ENCODE results near the gene TNKS1BP1.
A peak's percentile ranks its signal among the peaks of the same experiment; 100 is the strongest.

Gene TNKS1BP1, protein sequence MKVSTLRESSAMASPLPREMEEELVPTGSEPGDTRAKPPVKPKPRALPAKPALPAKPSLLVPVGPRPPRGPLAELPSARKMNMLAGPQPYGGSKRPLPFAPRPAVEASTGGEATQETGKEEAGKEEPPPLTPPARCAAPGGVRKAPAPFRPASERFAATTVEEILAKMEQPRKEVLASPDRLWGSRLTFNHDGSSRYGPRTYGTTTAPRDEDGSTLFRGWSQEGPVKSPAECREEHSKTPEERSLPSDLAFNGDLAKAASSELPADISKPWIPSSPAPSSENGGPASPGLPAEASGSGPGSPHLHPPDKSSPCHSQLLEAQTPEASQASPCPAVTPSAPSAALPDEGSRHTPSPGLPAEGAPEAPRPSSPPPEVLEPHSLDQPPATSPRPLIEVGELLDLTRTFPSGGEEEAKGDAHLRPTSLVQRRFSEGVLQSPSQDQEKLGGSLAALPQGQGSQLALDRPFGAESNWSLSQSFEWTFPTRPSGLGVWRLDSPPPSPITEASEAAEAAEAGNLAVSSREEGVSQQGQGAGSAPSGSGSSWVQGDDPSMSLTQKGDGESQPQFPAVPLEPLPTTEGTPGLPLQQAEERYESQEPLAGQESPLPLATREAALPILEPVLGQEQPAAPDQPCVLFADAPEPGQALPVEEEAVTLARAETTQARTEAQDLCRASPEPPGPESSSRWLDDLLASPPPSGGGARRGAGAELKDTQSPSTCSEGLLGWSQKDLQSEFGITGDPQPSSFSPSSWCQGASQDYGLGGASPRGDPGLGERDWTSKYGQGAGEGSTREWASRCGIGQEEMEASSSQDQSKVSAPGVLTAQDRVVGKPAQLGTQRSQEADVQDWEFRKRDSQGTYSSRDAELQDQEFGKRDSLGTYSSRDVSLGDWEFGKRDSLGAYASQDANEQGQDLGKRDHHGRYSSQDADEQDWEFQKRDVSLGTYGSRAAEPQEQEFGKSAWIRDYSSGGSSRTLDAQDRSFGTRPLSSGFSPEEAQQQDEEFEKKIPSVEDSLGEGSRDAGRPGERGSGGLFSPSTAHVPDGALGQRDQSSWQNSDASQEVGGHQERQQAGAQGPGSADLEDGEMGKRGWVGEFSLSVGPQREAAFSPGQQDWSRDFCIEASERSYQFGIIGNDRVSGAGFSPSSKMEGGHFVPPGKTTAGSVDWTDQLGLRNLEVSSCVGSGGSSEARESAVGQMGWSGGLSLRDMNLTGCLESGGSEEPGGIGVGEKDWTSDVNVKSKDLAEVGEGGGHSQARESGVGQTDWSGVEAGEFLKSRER (N-terminal part only)

DNA sequence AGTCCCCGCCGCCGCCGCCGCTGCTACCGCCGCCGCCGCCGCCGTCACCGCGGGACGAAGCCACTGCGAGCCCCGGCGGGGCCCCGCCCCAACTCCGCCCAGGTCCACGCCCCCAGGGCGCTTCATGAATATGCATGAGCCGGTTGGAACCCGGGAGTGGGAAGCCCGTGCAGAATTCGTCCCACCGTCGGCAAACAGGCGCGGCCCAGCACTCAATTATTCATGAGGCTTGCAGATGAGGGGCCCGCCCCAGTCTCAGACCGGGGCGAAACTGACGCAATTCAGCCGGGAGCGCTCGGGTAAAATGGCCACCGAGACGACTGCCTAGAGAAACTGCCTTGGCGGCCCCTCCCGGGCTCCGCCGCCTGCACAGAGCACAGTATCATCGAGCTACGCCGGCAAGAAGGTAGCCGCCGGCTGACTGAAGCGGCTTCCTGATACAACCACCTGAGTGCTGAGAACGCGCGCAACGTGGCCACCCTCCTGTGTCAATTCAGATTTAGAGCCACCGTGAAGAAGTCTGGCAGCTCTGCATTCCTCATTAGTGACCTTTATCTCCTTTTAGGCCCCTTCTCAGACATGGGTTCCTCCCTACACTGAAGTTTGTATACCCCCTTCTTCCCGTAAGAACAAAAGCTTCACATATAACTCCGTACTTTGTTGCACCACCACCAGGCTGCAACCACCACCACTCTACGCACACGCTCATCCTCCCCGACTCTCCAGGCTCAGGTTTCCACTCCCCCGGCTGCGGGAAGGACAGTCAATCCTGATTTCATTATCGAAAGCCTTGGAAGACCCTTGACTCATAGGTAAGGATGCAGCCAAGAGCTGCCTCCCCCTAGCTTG lies at the start of gene TNKS1BP1:
TSS of gene TNKS1BP1 (minus strand) at position 67 of the 849 bp plus-strand sequence. CDS start 3,067 bp downstream, outside the sequence.
- ATAC-seq (ENCODE audit: insufficient read depth, low read depth) (peak; percentile 89), DNase-seq (peak; percentile 94)
- H3K4me2 ChIP-seq (ENCODE audit: insufficient read depth, low read length), result peak within 1 kb of the TSS; percentile 70
- no peaks in the 10 kb centered on the region for H3K9me3 ChIP-seq (ENCODE audit: insufficient read depth, low read length, severe bottlenecking)
- peak within 1 kb of the TSS; percentile 82 for H3K27ac ChIP-seq (ENCODE audit: low read length)
- peak within 1 kb of the TSS; percentile 24 to 62; a peak in 3 of 4 replicates for H3K4me3 ChIP-seq (ENCODE audit: low read depth in 1 of 2, low read length in 2 of 2)
- H3K4me1 ChIP-seq (ENCODE audit: insufficient read depth, low read length), result peaks cover 58% of the 10 kb centered on the region
- TF ChIP-seq, protein P1, sequence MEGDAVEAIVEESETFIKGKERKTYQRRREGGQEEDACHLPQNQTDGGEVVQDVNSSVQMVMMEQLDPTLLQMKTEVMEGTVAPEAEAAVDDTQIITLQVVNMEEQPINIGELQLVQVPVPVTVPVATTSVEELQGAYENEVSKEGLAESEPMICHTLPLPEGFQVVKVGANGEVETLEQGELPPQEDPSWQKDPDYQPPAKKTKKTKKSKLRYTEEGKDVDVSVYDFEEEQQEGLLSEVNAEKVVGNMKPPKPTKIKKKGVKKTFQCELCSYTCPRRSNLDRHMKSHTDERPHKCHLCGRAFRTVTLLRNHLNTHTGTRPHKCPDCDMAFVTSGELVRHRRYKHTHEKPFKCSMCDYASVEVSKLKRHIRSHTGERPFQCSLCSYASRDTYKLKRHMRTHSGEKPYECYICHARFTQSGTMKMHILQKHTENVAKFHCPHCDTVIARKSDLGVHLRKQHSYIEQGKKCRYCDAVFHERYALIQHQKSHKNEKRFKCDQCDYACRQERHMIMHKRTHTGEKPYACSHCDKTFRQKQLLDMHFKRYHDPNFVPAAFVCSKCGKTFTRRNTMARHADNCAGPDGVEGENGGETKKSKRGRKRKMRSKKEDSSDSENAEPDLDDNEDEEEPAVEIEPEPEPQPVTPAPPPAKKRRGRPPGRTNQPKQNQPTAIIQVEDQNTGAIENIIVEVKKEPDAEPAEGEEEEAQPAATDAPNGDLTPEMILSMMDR (IDR thresholded peaks at IDR 0.05; ENCODE audit: borderline replicate concordance, extremely low read depth, low read length, poor library complexity, severe bottlenecking), result peak; percentile 15
- no peak for TF ChIP-seq EZH2 (IDR thresholded peaks at IDR 0.05; ENCODE audit: borderline replicate concordance, low read depth, low read length, severe bottlenecking)
- H3K36me3 ChIP-seq (ENCODE audit: insufficient read depth, low read length), result peaks cover 50% of the 10 kb centered on the region
- peaks cover 17% of the 10 kb centered on the region for H4K20me1 ChIP-seq (ENCODE audit: insufficient read depth, low read length)
- peak within 1 kb of the TSS; percentile 85 for H2AFZ ChIP-seq (ENCODE audit: low read depth, low read length)
- H3K27me3 ChIP-seq (ENCODE audit: insufficient read depth, low read length, poor library complexity), result no peaks in the 10 kb centered on the region
- H3K79me2 ChIP-seq (ENCODE audit: insufficient read depth, low read length), result peaks cover 17% of the 10 kb centered on the region
- H3K9ac ChIP-seq (ENCODE audit: low read depth, low read length), result peak within 1 kb of the TSS; percentile 61

DNA sequence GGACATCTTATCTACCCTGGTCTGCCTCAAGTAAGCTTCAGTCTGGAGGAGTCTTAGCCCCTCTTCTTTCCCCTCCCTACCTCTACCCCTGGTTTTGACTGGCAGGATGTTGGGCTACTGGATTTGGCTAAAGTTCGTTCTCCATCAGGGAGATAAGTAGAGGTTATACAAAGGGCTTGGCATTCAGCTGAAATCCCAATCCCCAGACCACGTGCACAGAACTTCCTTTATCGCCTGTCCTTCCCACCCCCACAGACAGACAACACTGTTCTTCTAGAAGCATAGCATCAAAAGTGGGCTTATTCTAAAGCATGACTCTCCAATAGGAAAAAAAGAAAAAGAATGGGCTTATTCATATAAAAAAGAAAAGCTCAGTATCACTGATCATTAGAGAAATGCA lies 48.4 kb upstream of the TNKS1BP1 start:
- Histone ChIP-seq H3K4me1 (ENCODE audit: insufficient read depth, low read length) (no peaks in the 10 kb centered on the region), H3K27ac (ENCODE audit: low read length) (no peak overlapping the region), H3K4me2 (ENCODE audit: insufficient read depth, low read length) (no peak overlapping the region), H3K9ac (ENCODE audit: low read depth, low read length) (no peak overlapping the region), H2AFZ (ENCODE audit: low read depth, low read length) (no peak overlapping the region), H3K27me3 (ENCODE audit: insufficient read depth, low read length, poor library complexity) (no peaks in the 10 kb centered on the region), H3K9me3 (ENCODE audit: insufficient read depth, low read length, severe bottlenecking) (no peaks in the 10 kb centered on the region), H3K36me3 (ENCODE audit: insufficient read depth, low read length) (no peaks in the 10 kb centered on the region), H4K20me1 (ENCODE audit: insufficient read depth, low read length) (no peaks in the 10 kb centered on the region; the same call in 1 of the 2 replicates), H3K79me2 (ENCODE audit: insufficient read depth, low read length) (no peaks in the 10 kb centered on the region), H3K4me3 (ENCODE audit: low read depth in 1 of 2, low read length in 2 of 2) (no peak overlapping the region)
- no peak for DNase-seq
- no peak for ATAC-seq (ENCODE audit: insufficient read depth, low read depth)
- TF ChIP-seq, protein P1 (IDR thresholded peaks at IDR 0.05; ENCODE audit: borderline replicate concordance, extremely low read depth, low read length, poor library complexity, severe bottlenecking), result no peak
- TF ChIP-seq EZH2 (IDR thresholded peaks at IDR 0.05; ENCODE audit: borderline replicate concordance, low read depth, low read length, severe bottlenecking), result no peak

DNA sequence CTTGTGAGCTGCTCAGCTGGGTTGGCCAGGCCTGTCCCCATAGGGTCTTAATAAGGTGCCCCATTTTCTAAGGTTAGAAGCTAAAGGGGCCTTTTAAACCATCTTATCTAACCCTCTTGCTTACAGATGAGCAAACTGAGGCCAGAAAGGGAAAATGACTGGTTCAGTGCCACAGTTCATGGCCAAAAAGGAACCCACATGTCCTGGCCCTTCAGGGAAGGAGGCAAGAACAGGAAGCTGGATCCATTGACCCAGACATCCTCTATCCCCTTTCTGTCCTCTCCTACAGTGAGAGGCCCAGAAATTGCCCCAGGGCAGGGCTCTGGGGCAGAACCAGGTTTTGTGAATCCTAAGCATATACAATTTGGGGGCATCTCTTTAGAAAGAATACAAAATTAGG lies 46.2 kb upstream of the TNKS1BP1 start:
- Histone ChIP-seq H2AFZ (ENCODE audit: low read depth, low read length) (no peak overlapping the region), H4K20me1 (ENCODE audit: insufficient read depth, low read length) (no peaks in the 10 kb centered on the region), H3K4me3 (ENCODE audit: low read depth in 1 of 2, low read length in 2 of 2) (no peak overlapping the region), H3K9ac (ENCODE audit: low read depth, low read length) (no peak overlapping the region), H3K36me3 (ENCODE audit: insufficient read depth, low read length) (no peaks in the 10 kb centered on the region), H3K4me1 (ENCODE audit: insufficient read depth, low read length) (no peaks in the 10 kb centered on the region), H3K79me2 (ENCODE audit: insufficient read depth, low read length) (no peaks in the 10 kb centered on the region), H3K9me3 (ENCODE audit: insufficient read depth, low read length, severe bottlenecking) (no peaks in the 10 kb centered on the region), H3K4me2 (ENCODE audit: insufficient read depth, low read length) (no peak overlapping the region), H3K27me3 (ENCODE audit: insufficient read depth, low read length, poor library complexity) (no peaks in the 10 kb centered on the region), H3K27ac (ENCODE audit: low read length) (no peak overlapping the region)
- ATAC-seq (ENCODE audit: insufficient read depth, low read depth), result no peak
- no peak for TF ChIP-seq EZH2 (IDR thresholded peaks at IDR 0.05; ENCODE audit: borderline replicate concordance, low read depth, low read length, severe bottlenecking)
- TF ChIP-seq, protein P1 (IDR thresholded peaks at IDR 0.05; ENCODE audit: borderline replicate concordance, extremely low read depth, low read length, poor library complexity, severe bottlenecking), result no peak
- DNase-seq, result no peak

Measured in DND-41 (cell line).